MM.1S (cell line): ENCODE results near the gene STRA6.

Experiments used
- DNase-seq: peaks from one replicate; pipeline ENCODE4 v3.0.0-alpha.2; 2015
- H2AFZ ChIP-seq: fragments of 300-600 bp; sonication (generic); 2 replicates; pipeline ENCODE4 v1.6.0; 2016; ENCODE audit warnings: antibody characterized with exemption, low read length
- H3F3A ChIP-seq: fragments of 300-600 bp; sonication (generic); 2 replicates; pipeline ENCODE4 v1.6.1; 2016; ENCODE audit warnings: mild to moderate bottlenecking, antibody characterized with exemption, low read length, moderate library complexity, mixed read lengths; ENCODE audit not compliant: insufficient read depth
- H3K27ac ChIP-seq: fragments of 300-600 bp; sonication (generic); 2 replicates; pipeline ENCODE4 v1.5.1; 2016; ENCODE audit warnings: mild to moderate bottlenecking, low read length
- H3K27me3 ChIP-seq: fragments of 300-600 bp; sonication (generic); replicated peaks from 2 replicates; pipeline ENCODE4 v1.6.0; 2016; ENCODE audit warnings: low read length; ENCODE audit not compliant: insufficient read depth
- H3K36me3 ChIP-seq: fragments of 300-600 bp; sonication (generic); replicated peaks from 2 replicates; pipeline ENCODE4 v1.6.1; 2016; ENCODE audit warnings: mild to moderate bottlenecking, low read length, mixed read lengths; ENCODE audit not compliant: insufficient read depth
- H3K4me1 ChIP-seq: fragments of 300-600 bp; sonication (generic); 2 replicates; pipeline ENCODE4 v1.6.1; 2016; ENCODE audit warnings: low read length, mixed read lengths
- H3K4me2 ChIP-seq: fragments of 300-600 bp; sonication (generic); 2 replicates; pipeline ENCODE4 v1.6.0; 2016; ENCODE audit warnings: low read depth, low read length
- H3K4me3 ChIP-seq: fragments of 300-600 bp; sonication (generic); 2 replicates; pipeline ENCODE4 v1.5.1; 2016; ENCODE audit warnings: low read length, mixed read lengths
- H3K79me2 ChIP-seq: fragments of 300-600 bp; sonication (generic); 2 replicates; pipeline ENCODE4 v1.6.1; 2016; ENCODE audit warnings: mixed run types, low read length, mixed read lengths
- H3K9ac ChIP-seq: fragments of 300-600 bp; sonication (generic); 2 replicates; pipeline ENCODE4 v1.6.1; 2016; ENCODE audit warnings: low read length, mixed read lengths
- H3K9me2 ChIP-seq: fragments of 300-600 bp; sonication (generic); replicated peaks from 2 replicates; pipeline ENCODE4 v1.6.1; 2016; ENCODE audit warnings: mild to moderate bottlenecking, low read length, mixed read lengths; ENCODE audit not compliant: insufficient read depth
- H3K9me3 ChIP-seq: fragments of 300-600 bp; sonication (generic); replicated peaks from 2 replicates; pipeline ENCODE4 v1.6.1; 2016; ENCODE audit warnings: mild to moderate bottlenecking, low read length, mixed read lengths; ENCODE audit not compliant: insufficient read depth
- H4K20me1 ChIP-seq: fragments of 300-600 bp; sonication (generic); 2 replicates; pipeline ENCODE4 v1.6.1; 2016; ENCODE audit warnings: mild to moderate bottlenecking, low read length, moderate library complexity, mixed read lengths; ENCODE audit not compliant: insufficient read depth
- CTCF ChIP-seq: fragments of 300-600 bp; sonication (generic); IDR thresholded peaks from 2 replicates; pipeline ENCODE4 v1.5.1; 2016; ENCODE audit warnings: antibody characterized with exemption, low read length, mixed read lengths
- EZH2 ChIP-seq: fragments of 300-600 bp; sonication (generic); optimal IDR thresholded peaks from 2 replicates; pipeline ENCODE3; 2017; ENCODE audit warnings: low read depth, mild to moderate bottlenecking, antibody characterized with exemption, low read length, mixed read lengths
- EZH2phosphoT487 ChIP-seq: fragments of 300-600 bp; sonication (generic); IDR thresholded peaks from 2 replicates; pipeline ENCODE4 v1.6.1; 2018; ENCODE audit warnings: antibody characterized with exemption, low read length

The STRA6 gene

GRCh38 chr15:74130849-74131627, 71.5 kb downstream of the STRA6 start:
- no peak overlapping the region for H3K4me3 ChIP-seq
- no peaks in the 10 kb centered on the region for H3K4me1 ChIP-seq
- no peaks in the 10 kb centered on the region for H4K20me1 ChIP-seq
- no peak overlapping the region for H3K27ac ChIP-seq
- no peaks in the 10 kb centered on the region for H3K36me3 ChIP-seq
- no peak overlapping the region for H3K4me2 ChIP-seq
- no peaks in the 10 kb centered on the region for H3K9me3 ChIP-seq
- no peaks in the 10 kb centered on the region for H3F3A ChIP-seq
- peaks cover 60% of the 10 kb centered on the region for H3K27me3 ChIP-seq
- DNase-seq, result no peak
- H3K79me2 ChIP-seq, result no peaks in the 10 kb centered on the region
- TF ChIP-seq EZH2phosphoT487, result no peak
- TF ChIP-seq CTCF, result no peak
- no peak for TF ChIP-seq EZH2
- no peak overlapping the region for H2AFZ ChIP-seq
- H3K9ac ChIP-seq, result no peak overlapping the region
- H3K9me2 ChIP-seq, result no peaks in the 10 kb centered on the region

- TF ChIP-seq EZH2phosphoT487, result no peak
- TF ChIP-seq EZH2, result peak; percentile 83
- no peak within 1 kb of the TSS for H3K4me3 ChIP-seq
- DNase-seq, result no peak
- H3K4me1 ChIP-seq, result no peaks in the 10 kb centered on the region
- H4K20me1 ChIP-seq, result no peaks in the 10 kb centered on the region
- no peaks in the 10 kb centered on the region for H3K9me2 ChIP-seq
- H3K9me3 ChIP-seq, result no peaks in the 10 kb centered on the region
- H3K27me3 ChIP-seq, result peaks cover 63% of the 10 kb centered on the region
- no peak within 1 kb of the TSS for H3K27ac ChIP-seq
- no peak within 1 kb of the TSS for H2AFZ ChIP-seq
- H3K4me2 ChIP-seq, result no peak within 1 kb of the TSS
- H3K9ac ChIP-seq, result no peak within 1 kb of the TSS
- H3F3A ChIP-seq, result no peaks in the 10 kb centered on the region
- no peaks in the 10 kb centered on the region for H3K79me2 ChIP-seq
- no peaks in the 10 kb centered on the region for H3K36me3 ChIP-seq
Observed at GRCh38 chr15:74130155-74130848, 72.3 kb downstream of the STRA6 start, which contains the start of gene ISLR2. TSS of gene ISLR2 (plus strand) at chr15:74130586. CDS start at chr15:74132755, 2,169 bp downstream.

GRCh38 chr15:74129586-74130154, 72.9 kb downstream of the STRA6 start:
- TF ChIP-seq CTCF (no peak), EZH2 (peak; percentile 83)
- peaks cover 69% of the 10 kb centered on the region for H3K27me3 ChIP-seq
- no peak overlapping the region for H3K4me2 ChIP-seq
- no peaks in the 10 kb centered on the region for H3K9me2 ChIP-seq
- no peaks in the 10 kb centered on the region for H3K4me1 ChIP-seq
- H3K9ac ChIP-seq, result no peak overlapping the region
- no peak overlapping the region for H3K27ac ChIP-seq
- H3K9me3 ChIP-seq, result no peaks in the 10 kb centered on the region
- no peak overlapping the region for H2AFZ ChIP-seq
- no peak overlapping the region for H3K4me3 ChIP-seq
- H4K20me1 ChIP-seq, result no peaks in the 10 kb centered on the region
- DNase-seq, result no peak
- no peaks in the 10 kb centered on the region for H3K79me2 ChIP-seq
- H3F3A ChIP-seq, result no peaks in the 10 kb centered on the region
- H3K36me3 ChIP-seq, result no peaks in the 10 kb centered on the region
